HG02798 (cell line): ENCODE measurements around the gene TEAD1.

Experiments
- ATAC-seq: cut with Tn5 transposase; IDR thresholded peaks from one replicate; pipeline ENCODE4 v1.9.1; 2021; ENCODE audit warnings: mild to moderate bottlenecking; ENCODE audit not compliant: unreplicated experiment, poor library complexity

Gene TEAD1

GRCh38 chr11:12848413-12848812, 174.2 kb downstream of the TEAD1 start:
- ATAC-seq: no peak

- no peak for ATAC-seq
Observed at GRCh38 chr11:12853325-12853651, 179.1 kb downstream of the TEAD1 start.

- no peak for ATAC-seq
Observed at GRCh38 chr11:12853652-12854296, 179.6 kb downstream of the TEAD1 start.

GRCh38 chr11:12854297-12854661, 180.1 kb downstream of the TEAD1 start:
- ATAC-seq: no peak

- no peak for ATAC-seq
Observed at GRCh38 chr11:12854829-12855228, 180.6 kb downstream of the TEAD1 start.

GRCh38 chr11:12856338-12856737, 182.1 kb downstream of the TEAD1 start:
- no peak for ATAC-seq

- ATAC-seq: no peak
Observed at GRCh38 chr11:12857572-12857971, 183.4 kb downstream of the TEAD1 start.

- ATAC-seq: no peak
Observed at GRCh38 chr11:12859872-12860657, 185.8 kb downstream of the TEAD1 start.

GRCh38 chr11:12860827-12861226, 186.6 kb downstream of the TEAD1 start:
- ATAC-seq: no peak

- no peak for ATAC-seq
Observed at GRCh38 chr11:12862696-12863469, 188.7 kb downstream of the TEAD1 start.

GRCh38 chr11:12863605-12864121, 189.4 kb downstream of the TEAD1 start:
- no peak for ATAC-seq

- ATAC-seq: no peak
Observed at GRCh38 chr11:12864316-12865156, 190.3 kb downstream of the TEAD1 start.

- no peak for ATAC-seq
Observed at GRCh38 chr11:12865863-12866595, 191.8 kb downstream of the TEAD1 start.

GRCh38 chr11:12867531-12867930, 193.3 kb downstream of the TEAD1 start:
- no peak for ATAC-seq

GRCh38 chr11:12868315-12869073, 194.3 kb downstream of the TEAD1 start:
- ATAC-seq: no peak

GRCh38 chr11:12871241-12871640, 197.0 kb downstream of the TEAD1 start:
- no peak for ATAC-seq

- no peak for ATAC-seq
Observed at GRCh38 chr11:12871788-12872321, 197.6 kb downstream of the TEAD1 start.

GRCh38 chr11:12876340-12876739, 202.1 kb downstream of the TEAD1 start:
- no peak for ATAC-seq

- no peak for ATAC-seq
Observed at GRCh38 chr11:12876988-12877387, 202.8 kb downstream of the TEAD1 start.
